Testis (tissue), 3 donors: ENCODE results near the gene GPR176. TPM values are rescaled to one million over a fixed set of nuclear protein-coding genes. Genes with fewer than 3 reads are reported as not detected.
A peak's percentile ranks its signal among the peaks of the same experiment; 100 is the strongest.

Experiments used
- DNase-seq: peaks from one replicate; pipeline ENCODE4 v3.0.0-alpha.2; 2019
- H3K27ac ChIP-seq, 2 donors: fragments of 200-600 bp; sonication (generic); one replicate each; pipeline ENCODE4 v1.5.1; 2019
- H3K27me3 ChIP-seq: fragments of 200-600 bp; sonication (generic); one replicate; pipeline ENCODE4 v1.5.1; 2019
- H3K36me3 ChIP-seq: fragments of 200-600 bp; sonication (generic); one replicate; pipeline ENCODE4 v1.5.1; 2017; ENCODE audit warnings: low read depth; ENCODE audit errors: missing control alignments
- H3K4me1 ChIP-seq: fragments of 200-600 bp; sonication (generic); one replicate; pipeline ENCODE4 v1.5.1; 2019
- H3K4me3 ChIP-seq, 2 donors: fragments of 200-600 bp; sonication (generic); one replicate each; pipeline ENCODE4 v1.5.1; 2017 to 2019
- H3K9me3 ChIP-seq: fragments of 200-600 bp; sonication (generic); one replicate; pipeline ENCODE4 v1.5.1; 2017
- POLR2A ChIP-seq: fragments of 450-650 bp; IDR thresholded peaks from one replicate; pipeline ENCODE4 v1.6.1; 2017; ENCODE audit warnings: antibody characterized with exemption, mild to moderate bottlenecking, moderate library complexity
- WGBS, 2 donors: methylation state at CpG; one replicate each; pipeline ENCODE4 v1.1.5; 2018; 5-methylcytosine and 5-hydroxymethylcytosine counted together
- intact Hi-C: fragments of 100-400 bp; cut with DNase I; formaldehyde crosslinking; loops from one replicate; pipeline ENCODE4 v1.15.1; 2023; ENCODE audit warnings: low total_unique reads
- polyA plus RNA-seq: library from polyadenylated mRNA; stranded (reverse); fragments of 350-450 nt; fragmentation: Illumina TruSeq; extraction: RNeasy Lipid Tissue Mini Kit (QIAGEN cat#74804); gene quantifications from one replicate; pipeline ENCODE4 v1.2.3, GENCODE V29; 2014; ENCODE audit warnings: low read depth, low replicate concordance; ENCODE audit not compliant: insufficient read depth
- total RNA-seq, 2 donors: library from RNA; depleted of rRNA; stranded (reverse); fragments of >200 nt; gene quantifications; one replicate each; pipeline ENCODE4 v1.2.3, GENCODE V29; 2016
- TF ChIP-seq, protein P1 (sequence below), 3 experiments: fragments of 450-650 bp in 2 of 3; fragments of 200-600 bp in 1 of 3; sonication (generic) in 1 of 3; IDR thresholded peaks; one replicate each; pipeline ENCODE4 v1.5.1; 2016 to 2019; ENCODE audit warnings: antibody characterized with exemption in 3 of 3, mild to moderate bottlenecking in 2 of 3, moderate library complexity in 1 of 3

Gene GPR176
- total and polyA plus RNA-seq, 3 donors from 2014 or later, result 22.0 to 34.1 (median 23.1) TPM

DNA sequence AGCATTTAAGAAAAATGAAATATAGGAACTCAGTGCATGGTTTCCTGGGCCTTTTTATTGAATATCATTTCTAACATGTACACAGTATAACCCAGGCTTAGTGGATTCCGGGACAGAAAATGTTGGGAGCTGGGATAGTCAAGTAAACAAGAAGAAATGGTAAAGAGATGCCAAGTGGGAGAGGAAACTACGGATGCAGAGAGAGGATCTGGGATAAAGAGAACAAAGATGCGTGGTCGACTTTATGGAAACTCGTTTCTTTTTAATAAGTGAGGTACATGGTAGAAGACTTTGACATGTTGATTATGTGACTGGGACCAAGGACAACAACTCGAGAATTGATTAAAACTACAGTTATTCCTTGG is 1.2 kb upstream of the GPR176 start:
- peak overlapping the region; percentile 83 to 89 for H3K27ac ChIP-seq
- H3K4me1 ChIP-seq, result no peaks in the 10 kb centered on the region
- DNase-seq, result no peak
- no peaks in the 10 kb centered on the region for H3K27me3 ChIP-seq
- TF ChIP-seq, protein P1, sequence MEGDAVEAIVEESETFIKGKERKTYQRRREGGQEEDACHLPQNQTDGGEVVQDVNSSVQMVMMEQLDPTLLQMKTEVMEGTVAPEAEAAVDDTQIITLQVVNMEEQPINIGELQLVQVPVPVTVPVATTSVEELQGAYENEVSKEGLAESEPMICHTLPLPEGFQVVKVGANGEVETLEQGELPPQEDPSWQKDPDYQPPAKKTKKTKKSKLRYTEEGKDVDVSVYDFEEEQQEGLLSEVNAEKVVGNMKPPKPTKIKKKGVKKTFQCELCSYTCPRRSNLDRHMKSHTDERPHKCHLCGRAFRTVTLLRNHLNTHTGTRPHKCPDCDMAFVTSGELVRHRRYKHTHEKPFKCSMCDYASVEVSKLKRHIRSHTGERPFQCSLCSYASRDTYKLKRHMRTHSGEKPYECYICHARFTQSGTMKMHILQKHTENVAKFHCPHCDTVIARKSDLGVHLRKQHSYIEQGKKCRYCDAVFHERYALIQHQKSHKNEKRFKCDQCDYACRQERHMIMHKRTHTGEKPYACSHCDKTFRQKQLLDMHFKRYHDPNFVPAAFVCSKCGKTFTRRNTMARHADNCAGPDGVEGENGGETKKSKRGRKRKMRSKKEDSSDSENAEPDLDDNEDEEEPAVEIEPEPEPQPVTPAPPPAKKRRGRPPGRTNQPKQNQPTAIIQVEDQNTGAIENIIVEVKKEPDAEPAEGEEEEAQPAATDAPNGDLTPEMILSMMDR (IDR thresholded peaks at IDR 0.05), result no peak
- TF ChIP-seq POLR2A, result no peak
- no peaks in the 10 kb centered on the region for H3K36me3 ChIP-seq
- no peaks in the 10 kb centered on the region for H3K9me3 ChIP-seq
- 39 to 59% methylated on average over 6 of the region's 6 CpGs for WGBS, 2 donors
- intact Hi-C loops, result no loop called here
- peak overlapping the region; percentile 64 to 68 for H3K4me3 ChIP-seq

DNA sequence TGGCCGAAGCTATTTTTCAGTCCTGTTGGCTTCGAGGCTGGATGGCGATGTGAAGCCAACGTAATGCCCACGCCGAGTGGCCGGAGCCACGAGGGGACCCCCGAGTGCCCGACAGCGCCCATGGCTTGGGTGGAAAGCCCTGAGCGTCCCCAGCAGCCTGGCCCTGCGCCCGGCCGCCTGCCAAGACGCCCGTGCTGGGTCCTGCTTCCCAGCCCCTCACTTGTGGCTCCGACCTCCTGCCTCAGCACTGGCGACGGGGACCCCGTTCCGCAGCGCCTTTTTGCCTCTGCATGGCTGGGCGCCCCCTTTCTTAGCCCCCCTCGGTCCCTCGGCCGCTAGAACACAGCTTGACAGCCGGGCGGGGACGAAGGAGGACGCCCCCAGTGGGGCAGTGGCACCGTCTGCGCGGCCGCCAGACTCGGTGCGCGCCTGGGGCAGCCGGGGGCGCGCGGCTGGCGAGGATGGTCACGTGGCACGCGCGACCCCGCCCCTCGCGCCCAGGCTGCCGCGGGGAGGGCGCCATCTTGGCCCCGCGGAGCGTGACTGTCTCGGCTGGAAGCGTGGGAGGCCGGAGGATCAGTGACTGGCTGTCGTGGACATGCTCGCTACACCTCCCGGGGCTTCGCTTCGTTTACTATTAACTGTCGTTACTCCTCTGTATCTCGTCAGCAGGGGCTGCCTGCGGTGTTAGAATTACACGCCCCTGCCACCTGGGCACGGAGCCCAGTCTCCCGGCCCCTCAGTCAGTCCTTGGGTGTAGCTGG is 626 bp upstream of the GPR176 start:
- DNase-seq, result peak; percentile 86
- WGBS, 2 donors, result 0 to 1% methylated on average over 7 to 40 of the region's 70 CpGs
- intact Hi-C loops, result no loop called here

DNA sequence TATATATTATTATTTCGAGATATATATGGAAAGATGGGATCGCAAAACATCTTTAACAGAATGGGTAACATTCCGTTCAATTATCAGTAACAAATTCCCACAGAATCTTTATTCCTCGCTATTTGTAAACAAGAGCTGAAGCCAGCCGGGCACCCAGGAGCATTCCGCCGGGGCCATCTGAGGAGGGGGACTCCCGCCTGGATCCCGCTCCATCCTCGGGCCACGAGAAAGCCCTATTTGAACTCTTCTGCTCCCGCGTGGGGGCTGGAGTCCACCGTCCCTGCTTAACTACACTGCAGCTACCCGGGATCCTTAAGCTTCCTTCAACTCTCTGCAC is 687 bp downstream of the GPR176 start:
- WGBS, 2 donors, result 6 to 11% methylated on average over 11 to 15 of the region's 15 CpGs
- H3K27ac ChIP-seq, result peak overlapping the region; percentile 83 to 89
- H3K36me3 ChIP-seq, result no peaks in the 10 kb centered on the region
- H3K27me3 ChIP-seq, result no peaks in the 10 kb centered on the region
- DNase-seq, result no peak
- TF ChIP-seq POLR2A, result no peak
- TF ChIP-seq, protein P1 (IDR thresholded peaks at IDR 0.05), result no peak
- intact Hi-C loops, result no loop called here
- H3K4me1 ChIP-seq, result no peaks in the 10 kb centered on the region
- no peaks in the 10 kb centered on the region for H3K9me3 ChIP-seq
- H3K4me3 ChIP-seq, result peak overlapping the region; percentile 64 to 68

More for the DNA sequence above, 626 bp upstream of the GPR176 start:
- Histone ChIP-seq H3K36me3 (no peaks in the 10 kb centered on the region), H3K27me3 (no peaks in the 10 kb centered on the region), H3K4me3 (peak overlapping the region; percentile 64 to 68), H3K4me1 (no peaks in the 10 kb centered on the region), H3K9me3 (no peaks in the 10 kb centered on the region), H3K27ac (peak overlapping the region; percentile 83 to 89)
- TF ChIP-seq POLR2A, result no peak
- TF ChIP-seq, protein P1 (IDR thresholded peaks at IDR 0.05), result no peak

DNA sequence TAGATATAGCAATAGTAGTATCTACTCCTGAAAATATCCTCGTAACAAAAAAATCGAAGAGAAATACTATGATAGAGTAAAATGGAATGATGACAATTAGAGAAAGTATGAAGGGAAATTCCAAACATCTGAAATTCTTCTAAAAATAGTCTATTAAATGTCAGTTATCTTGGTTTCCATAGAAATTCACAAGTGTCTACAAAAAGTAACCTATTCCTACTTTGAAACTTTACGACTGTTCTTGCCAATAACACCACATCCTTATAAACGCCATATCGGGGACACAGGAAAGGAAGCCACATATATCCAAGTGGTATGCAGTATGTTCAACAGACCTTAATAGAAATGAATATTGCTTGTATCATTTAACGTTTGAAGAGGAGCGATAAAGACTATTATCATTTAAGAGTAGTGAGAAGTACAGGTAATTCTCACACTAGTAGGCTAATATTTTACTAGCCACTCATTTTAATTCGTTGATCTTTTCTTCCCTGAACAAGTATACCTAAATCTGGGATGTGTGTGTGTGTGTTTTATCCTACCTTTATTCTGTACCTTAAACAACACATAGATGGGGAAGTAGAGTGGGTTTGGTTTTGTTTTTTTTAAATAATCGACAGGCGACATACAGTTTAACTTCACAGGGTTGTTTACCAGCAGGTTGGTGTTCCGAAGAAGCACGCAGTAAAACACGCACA is 1.2 kb downstream of the GPR176 start:
- Histone ChIP-seq H3K27ac (peak overlapping the region in 1 of 2 donors; percentile 83), H3K36me3 (no peaks in the 10 kb centered on the region), H3K27me3 (no peaks in the 10 kb centered on the region), H3K4me1 (no peaks in the 10 kb centered on the region), H3K9me3 (no peaks in the 10 kb centered on the region), H3K4me3 (peak overlapping the region in 1 of 2 donors; percentile 68)
- no peak for TF ChIP-seq POLR2A
- TF ChIP-seq, protein P1 (IDR thresholded peaks at IDR 0.05), result no peak
- 24 to 33% methylated on average over 13 of the region's 13 CpGs for WGBS, 2 donors
- intact Hi-C loops, result no loop called here
- DNase-seq, result no peak
